ENCODE results near the gene RPRD2.

Gene RPRD2

DNA sequence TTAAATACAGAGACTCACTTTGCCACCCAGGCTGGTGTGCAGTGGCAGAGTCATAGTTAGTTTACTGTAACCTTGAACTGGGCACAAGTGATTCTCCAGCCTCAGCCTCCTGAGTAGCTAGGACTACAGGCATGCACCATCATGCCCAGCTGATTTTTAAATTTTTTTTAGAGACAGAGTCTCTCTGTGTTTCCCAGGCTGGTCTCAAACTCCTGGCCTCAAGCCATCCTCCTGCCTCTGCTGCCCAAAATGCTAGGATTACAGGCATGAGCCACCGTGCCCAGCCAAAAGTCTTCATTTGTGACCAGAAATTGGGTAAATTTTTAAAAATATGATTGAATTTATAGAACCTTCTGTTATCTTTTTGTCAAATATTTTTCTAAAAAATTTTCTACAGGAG is 105.3 kb downstream of the RPRD2 start:
- DNase-seq (ENCODE audit: insufficient read length, low spot score) (no peak), FAIRE-seq (no peak)
- no peak for TF ChIP-seq POLR2A (IDR thresholded peaks at IDR 0.05; ENCODE audit: low read depth, low read length)

DNA sequence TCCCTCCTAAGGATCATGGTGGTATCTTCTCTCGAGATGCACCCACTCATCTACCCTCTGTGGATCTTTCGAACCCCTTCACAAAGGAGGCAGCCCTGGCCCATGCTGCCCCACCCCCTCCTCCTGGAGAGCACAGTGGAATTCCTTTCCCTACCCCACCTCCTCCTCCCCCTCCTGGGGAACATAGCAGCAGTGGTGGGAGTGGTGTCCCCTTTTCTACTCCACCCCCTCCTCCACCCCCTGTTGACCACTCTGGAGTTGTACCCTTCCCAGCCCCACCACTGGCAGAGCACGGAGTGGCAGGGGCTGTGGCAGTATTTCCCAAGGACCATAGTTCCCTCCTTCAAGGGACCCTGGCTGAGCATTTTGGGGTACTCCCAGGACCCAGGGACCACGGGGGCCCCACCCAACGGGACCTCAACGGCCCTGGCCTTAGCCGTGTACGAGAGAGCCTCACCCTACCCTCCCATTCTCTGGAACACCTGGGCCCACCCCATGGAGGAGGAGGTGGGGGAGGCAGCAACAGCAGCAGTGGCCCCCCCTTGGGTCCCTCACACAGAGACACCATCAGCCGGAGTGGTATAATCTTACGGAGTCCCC is 108.8 kb downstream of the RPRD2 start:
- FAIRE-seq (no peak), DNase-seq (ENCODE audit: insufficient read length, low spot score) (no peak)
- TF ChIP-seq POLR2A (IDR thresholded peaks at IDR 0.05; ENCODE audit: low read depth, low read length) = no peak

DNA sequence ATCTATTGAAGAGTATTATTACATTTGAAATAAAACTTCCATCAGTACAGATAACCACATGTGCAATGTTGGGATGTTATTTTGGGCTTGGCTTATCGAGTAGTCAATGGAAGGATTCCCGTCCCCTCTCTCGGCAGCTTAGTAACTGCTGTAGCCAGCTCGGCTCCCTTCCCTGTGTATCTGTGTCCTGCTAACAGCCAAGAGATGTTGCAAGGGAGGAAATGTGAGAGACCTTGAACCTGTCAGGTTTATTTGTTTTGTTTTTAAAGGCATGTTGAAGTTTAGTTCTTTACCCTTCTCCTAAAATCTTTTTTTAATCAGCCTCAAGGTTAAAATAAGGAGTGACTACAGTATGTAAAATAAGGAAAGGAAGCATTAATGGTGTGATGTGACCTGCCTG is 109.7 kb downstream of the RPRD2 start:
- no peak for FAIRE-seq
- DNase-seq (ENCODE audit: insufficient read length, low spot score) = no peak
- no peak for TF ChIP-seq POLR2A (IDR thresholded peaks at IDR 0.05; ENCODE audit: low read depth, low read length)

DNA sequence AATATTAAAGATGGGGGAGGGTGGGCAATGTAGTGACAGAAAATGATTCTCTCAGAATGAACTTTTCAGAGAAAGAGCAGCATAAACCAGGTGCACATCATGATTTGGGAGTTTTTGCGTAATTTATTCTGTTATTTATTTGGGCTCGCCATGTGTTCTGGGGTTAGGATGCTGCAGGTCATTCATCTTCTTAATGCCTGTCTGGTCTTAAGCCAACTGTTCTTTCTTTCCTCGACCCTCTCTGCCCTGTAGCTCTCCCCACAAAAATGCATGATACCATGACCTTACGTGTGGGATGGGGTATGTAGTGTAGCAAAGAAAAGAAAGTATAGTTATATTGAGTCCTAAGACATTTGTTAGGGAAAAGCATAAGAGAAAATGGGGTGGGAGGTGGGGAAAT is 110.9 kb downstream of the RPRD2 start:
- FAIRE-seq (no peak), DNase-seq (ENCODE audit: insufficient read length, low spot score) (no peak)
- no peak for TF ChIP-seq POLR2A (IDR thresholded peaks at IDR 0.05; ENCODE audit: low read depth, low read length)

DNA sequence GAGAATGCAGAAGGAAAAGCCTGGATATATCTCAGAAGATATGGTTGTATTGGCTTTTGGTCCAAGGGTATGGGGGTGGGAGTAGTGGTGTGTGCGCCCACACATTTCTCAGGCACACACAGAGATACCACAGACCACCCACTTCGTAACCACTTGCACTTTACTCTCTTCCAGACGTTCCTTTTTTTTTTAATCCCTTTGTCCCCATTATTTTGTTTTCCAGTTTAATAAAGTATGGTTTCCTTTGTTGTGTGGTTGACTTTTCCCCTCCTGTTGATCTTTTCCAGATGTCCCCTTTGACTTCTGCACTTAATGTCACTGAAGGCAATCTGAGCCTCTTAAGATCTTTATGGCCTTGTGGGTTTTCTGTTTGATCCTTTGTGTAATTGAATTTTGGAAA is 112.8 kb downstream of the RPRD2 start:
- no peak for TF ChIP-seq POLR2A (IDR thresholded peaks at IDR 0.05; ENCODE audit: low read depth, low read length)
- DNase-seq (ENCODE audit: insufficient read length, low spot score) (no peak), FAIRE-seq (no peak)

DNA sequence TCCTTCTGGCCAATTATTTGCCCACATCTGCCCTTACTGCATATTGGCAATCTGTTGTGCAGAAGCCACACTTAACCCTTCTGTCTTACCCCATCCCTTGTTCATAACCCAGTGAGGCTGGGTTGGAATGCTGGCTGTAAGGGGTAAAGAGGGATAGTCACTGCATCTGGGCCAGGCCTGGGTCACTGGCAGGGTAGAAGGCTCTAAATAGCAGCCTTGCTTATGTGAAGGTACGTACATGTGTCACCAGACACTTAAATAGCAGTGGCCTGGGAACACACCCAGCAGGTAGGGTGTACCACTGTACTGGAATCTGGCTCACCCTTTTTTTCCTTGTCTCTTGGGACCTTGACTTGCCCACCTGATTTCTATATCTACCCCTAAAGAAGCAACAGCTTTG is 113.4 kb downstream of the RPRD2 start:
- no peak for DNase-seq (ENCODE audit: insufficient read length, low spot score)
- TF ChIP-seq POLR2A (IDR thresholded peaks at IDR 0.05; ENCODE audit: low read depth, low read length) = no peak
- no peak for FAIRE-seq

DNA sequence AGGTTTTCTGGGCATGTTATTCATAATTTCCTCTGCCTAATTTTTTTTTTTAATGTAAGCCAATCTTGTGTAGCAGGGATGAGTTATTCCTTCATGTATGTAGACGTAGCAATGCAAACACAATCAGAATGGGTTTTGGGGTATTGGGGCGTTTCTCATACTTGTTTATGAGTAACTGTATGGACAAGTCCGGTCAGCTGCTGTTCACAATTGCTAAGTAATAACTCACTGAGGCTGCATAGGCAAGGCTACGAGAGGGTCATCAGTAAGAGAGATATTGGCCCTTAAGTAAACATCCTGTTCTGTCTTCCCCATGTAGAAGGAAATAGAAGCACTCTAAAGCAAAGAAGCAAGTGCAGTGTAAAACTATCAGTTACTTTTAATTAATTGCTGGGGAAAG is 113.8 kb downstream of the RPRD2 start:
- DNase-seq (ENCODE audit: insufficient read length, low spot score) (no peak), FAIRE-seq (no peak)
- TF ChIP-seq POLR2A (IDR thresholded peaks at IDR 0.05; ENCODE audit: low read depth, low read length) = no peak

DNA sequence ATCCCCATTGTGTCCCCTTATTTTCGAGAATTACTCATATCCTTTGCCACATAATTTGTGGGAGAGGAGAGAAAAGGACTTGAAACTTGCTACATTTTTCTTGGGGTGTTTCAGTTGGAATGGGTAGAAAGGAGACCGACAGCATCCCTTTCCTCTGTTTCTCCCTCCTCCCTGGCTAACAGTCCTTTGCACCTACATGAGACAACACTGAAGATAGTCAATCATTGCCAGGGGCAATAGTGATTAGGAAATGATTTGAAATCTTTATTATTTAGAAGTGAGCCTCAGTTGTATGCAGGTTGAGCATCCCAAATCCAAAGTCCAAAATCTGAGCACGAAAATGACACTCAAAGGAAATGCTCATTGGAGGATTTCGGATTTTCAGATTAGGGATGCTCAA is 115.4 kb downstream of the RPRD2 start:
- FAIRE-seq (no peak), DNase-seq (ENCODE audit: insufficient read length, low spot score) (no peak)
- no peak for TF ChIP-seq POLR2A (IDR thresholded peaks at IDR 0.05; ENCODE audit: low read depth, low read length)

DNA sequence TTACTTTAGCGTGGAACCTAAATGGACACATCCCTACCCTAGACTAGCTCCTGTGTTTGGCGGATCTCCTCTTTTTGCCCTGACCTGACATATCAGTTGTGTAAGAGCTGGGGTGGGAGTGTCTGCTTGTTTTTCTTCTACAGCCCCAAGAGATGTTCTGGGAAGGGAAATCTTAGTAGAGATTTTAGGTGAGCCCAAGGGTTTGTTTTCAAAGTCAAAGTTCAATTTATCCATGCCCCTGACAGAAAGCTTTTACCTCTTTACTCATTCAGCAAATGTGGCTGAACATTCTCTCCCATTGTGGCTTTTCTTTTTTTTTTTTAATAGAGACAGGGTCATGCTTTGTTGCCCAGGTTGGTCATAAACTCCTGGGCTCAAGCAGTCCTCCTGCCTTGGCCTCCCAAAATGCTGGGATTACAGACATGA is 116.0 kb downstream of the RPRD2 start:
- TF ChIP-seq POLR2A (IDR thresholded peaks at IDR 0.05; ENCODE audit: low read depth, low read length) = no peak
- FAIRE-seq (no peak), DNase-seq (ENCODE audit: insufficient read length, low spot score) (no peak)

DNA sequence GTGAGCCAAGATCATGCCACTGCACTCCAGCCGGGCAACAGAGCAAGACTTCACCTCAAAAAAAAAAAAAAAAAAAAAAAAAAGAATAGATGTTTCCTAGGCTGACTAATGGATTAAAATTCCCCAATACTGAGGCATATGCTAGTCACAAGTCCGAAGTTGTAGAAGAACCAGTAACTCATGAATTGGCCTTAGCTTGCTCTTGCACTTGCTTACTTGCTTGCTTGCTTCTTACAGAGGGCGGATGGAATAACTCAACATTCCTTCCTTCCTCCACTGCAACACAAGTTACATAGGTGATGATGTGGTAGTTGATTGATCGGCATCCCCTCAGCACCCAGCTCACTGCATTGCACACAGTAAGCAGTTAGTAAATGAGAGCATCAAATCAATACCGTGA is 120.5 kb downstream of the RPRD2 start:
- TF ChIP-seq POLR2A (IDR thresholded peaks at IDR 0.05; ENCODE audit: low read depth, low read length) = no peak
- FAIRE-seq (no peak), DNase-seq (ENCODE audit: insufficient read length, low spot score) (no peak)

DNA sequence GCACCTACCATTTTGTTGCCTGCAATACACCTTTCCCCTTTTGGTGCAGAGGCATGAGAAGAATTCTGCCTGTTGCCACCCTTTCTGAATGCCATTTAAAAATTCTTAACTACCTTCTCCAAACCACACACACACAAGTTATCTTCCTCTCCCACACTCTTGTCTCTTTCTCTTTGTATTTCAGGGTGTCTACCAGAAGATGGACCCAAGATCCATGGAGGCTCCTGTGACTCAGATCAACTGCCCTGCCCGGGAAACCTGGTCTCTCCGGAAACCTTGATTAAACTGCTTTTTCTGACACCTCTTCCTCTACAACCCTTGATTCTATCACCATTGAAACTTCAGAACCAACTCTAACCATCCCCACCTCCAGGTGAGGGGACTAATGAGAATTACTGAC is 120.9 kb downstream of the RPRD2 start:
- TF ChIP-seq POLR2A (IDR thresholded peaks at IDR 0.05; ENCODE audit: low read depth, low read length) = no peak
- no peak for FAIRE-seq
- no peak for DNase-seq (ENCODE audit: insufficient read length, low spot score)

DNA sequence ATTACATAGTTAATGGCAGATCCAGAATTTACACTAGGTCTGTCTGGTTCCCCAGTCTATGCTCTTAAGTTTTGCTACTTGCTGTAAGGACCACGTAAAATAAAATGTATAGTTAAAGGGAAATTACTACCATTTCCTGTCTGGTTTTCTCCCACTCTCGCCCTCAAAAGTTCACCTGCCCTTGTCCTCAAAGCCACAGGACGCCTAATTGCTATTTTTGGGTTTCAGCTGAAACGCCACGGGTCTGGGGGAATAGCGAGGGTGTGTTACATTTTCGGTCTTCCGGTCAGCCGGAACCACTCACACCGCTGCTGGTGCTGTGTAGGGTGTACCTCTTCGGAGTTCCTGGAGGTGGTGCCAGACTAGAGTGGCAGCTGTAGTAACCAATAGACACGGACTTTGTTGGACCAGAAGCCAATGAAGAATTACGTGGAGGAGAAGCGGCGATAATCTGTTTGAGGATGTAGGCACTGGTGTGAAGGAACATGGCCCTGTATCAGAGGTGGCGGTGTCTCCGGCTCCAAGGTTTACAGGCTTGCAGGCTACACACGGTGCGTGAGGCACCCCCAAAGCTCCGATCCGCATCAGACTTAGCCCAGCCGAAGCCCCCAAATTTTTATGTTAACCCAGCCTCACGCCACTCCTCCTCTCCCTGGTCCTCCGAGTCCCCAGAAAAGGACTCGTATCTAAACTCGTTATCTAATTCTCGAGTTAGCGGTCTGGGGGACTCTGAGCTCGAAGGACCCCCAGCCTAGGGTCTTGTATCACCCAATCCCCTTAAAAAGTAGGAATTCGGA is 123.2 kb downstream of the RPRD2 start, which contains the start of gene TARS2:
Gene TARS2, plus strand, starts transcription at position 454 of the 797 bp plus-strand sequence. Its CDS starts 32 bp downstream, at position 486.
- peak; percentile 84 for FAIRE-seq
- TF ChIP-seq POLR2A (IDR thresholded peaks at IDR 0.05; ENCODE audit: low read depth, low read length) = peak; percentile 77
- peak; percentile 76 for DNase-seq (ENCODE audit: insufficient read length, low spot score)

DNA sequence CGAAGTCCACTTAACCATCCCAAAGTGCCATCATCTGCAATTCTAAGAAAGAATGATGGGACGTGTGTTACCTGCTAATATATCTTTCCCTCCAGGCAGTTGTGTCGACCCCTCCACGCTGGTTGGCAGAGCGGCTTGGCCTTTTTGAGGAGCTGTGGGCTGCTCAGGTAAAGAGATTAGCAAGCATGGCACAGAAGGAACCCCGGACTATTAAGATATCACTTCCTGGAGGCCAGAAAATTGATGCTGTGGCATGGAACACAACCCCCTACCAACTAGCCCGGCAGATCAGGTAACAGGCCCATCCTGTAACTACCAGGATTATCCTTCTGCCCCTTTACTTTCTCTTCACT is 123.8 kb downstream of the RPRD2 start:
- DNase-seq (ENCODE audit: insufficient read length, low spot score) (no peak), FAIRE-seq (no peak)
- TF ChIP-seq POLR2A (IDR thresholded peaks at IDR 0.05; ENCODE audit: low read depth, low read length) = no peak

DNA sequence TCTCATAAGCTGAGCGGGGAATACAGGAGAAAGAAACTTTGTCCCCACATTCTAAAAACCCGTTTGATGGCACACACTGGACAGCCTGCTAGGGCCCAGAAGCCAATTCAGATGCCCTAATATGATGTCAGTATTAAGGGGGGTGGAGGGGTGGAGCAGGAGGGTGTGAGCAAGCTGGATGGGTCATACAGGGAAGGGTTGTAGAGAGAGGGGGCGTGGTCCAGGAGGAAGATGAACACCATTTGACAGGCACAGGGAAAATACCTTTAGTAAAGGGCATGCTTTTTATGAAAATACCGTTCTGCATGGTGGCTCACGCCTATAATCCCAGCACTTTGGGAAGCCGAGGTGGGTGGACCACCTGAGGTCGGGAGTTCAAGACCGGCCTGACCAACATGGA is 129.2 kb downstream of the RPRD2 start:
- DNase-seq (ENCODE audit: insufficient read length, low spot score) (no peak), FAIRE-seq (no peak)
- no peak for TF ChIP-seq POLR2A (IDR thresholded peaks at IDR 0.05; ENCODE audit: low read depth, low read length)

DNA sequence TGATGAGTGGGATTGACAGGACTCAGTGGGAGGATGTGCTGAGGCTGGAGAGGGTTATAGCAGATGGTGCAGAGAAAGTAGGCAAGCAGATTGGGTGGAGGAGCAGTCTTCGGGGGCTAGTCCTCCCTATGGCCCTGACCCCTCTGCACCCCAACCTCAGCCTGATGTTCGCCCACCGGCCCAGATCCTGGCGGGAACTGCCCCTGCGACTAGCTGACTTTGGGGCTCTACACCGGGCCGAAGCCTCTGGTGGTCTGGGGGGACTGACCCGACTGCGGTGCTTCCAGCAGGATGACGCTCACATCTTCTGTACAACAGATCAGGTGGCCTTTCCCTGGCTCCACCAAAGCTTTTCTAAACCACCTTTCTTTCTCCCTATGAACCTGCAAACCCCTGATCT is 134.4 kb downstream of the RPRD2 start:
- TF ChIP-seq POLR2A (IDR thresholded peaks at IDR 0.05; ENCODE audit: low read depth, low read length) = no peak
- FAIRE-seq = no peak
- DNase-seq (ENCODE audit: insufficient read length, low spot score) = no peak
